ENCODE measurements around the gene KLHL6. TPM values are rescaled to one million over a fixed set of nuclear protein-coding genes. Genes with fewer than 3 reads are reported as not detected.
"Not testable (repeated sequence)": the region's sequence is repeated elsewhere in the genome, so short reads cannot be mapped to it uniquely, and the experiment has no call there.

Gene KLHL6
- total RNA-seq, 2 experiments from 2014 or later, result 32.4 to 32.6 TPM

- no peak for TF ChIP-seq CTCF (IDR thresholded peaks at IDR 0.05)
- no peaks in the 10 kb centered on the region for H3K36me3 Mint-ChIP-seq (ENCODE audit: low read depth)
- H3K9me3 Mint-ChIP-seq, result no peaks in the 10 kb centered on the region
- no peak for ATAC-seq
- DNase-seq, result no peak
- no peaks in the 10 kb centered on the region for H3K27me3 Mint-ChIP-seq
- intact Hi-C loops (cut with micrococcal nuclease), result no loop called here
- H3K4me1 Mint-ChIP-seq (ENCODE audit: low read depth), result no peaks in the 10 kb centered on the region
- no peak overlapping the region for H3K27ac Mint-ChIP-seq
- H3K4me3 Mint-ChIP-seq, result no peak overlapping the region
- CTCF ChIA-PET, result interaction anchor here (0.9 to 2.2 kb wide), 3 partner anchors 8 to 289 kb away, joined by 3 to 11 read pairs (median 3); no protein-coding TSS in a partner anchor
- POLR2A ChIA-PET, result no interaction called here
Measured at GRCh38 chr3:183477801-183478456, 77.6 kb downstream of the KLHL6 start.

GRCh38 chr3:183475764-183476162, 79.7 kb downstream of the KLHL6 start:
- CTCF ChIA-PET, result interaction anchor here (1.0 to 1.2 kb wide), 2 partner anchors 9 to 84 kb away, joined by 3 read pairs; no protein-coding TSS in a partner anchor
- POLR2A ChIA-PET; ATAC-seq; DNase-seq; H3K27me3 Mint-ChIP-seq; H3K27ac Mint-ChIP-seq; H3K4me3 Mint-ChIP-seq; H3K4me1 Mint-ChIP-seq (ENCODE audit: low read depth); H3K9me3 Mint-ChIP-seq; intact Hi-C loops (cut with micrococcal nuclease); H3K36me3 Mint-ChIP-seq (ENCODE audit: low read depth): not testable (repeated sequence)

- CTCF ChIA-PET, result interaction anchor here (0.7 to 1.8 kb wide), 4 partner anchors 10 to 292 kb away, joined by 3 to 6 read pairs (median 3); no protein-coding TSS in a partner anchor
- H3K27me3 Mint-ChIP-seq, result no peaks in the 10 kb centered on the region
- H3K4me3 Mint-ChIP-seq, result no peak overlapping the region
- no peaks in the 10 kb centered on the region for H3K9me3 Mint-ChIP-seq
- no peak overlapping the region for H3K27ac Mint-ChIP-seq
- no peak for TF ChIP-seq CTCF (IDR thresholded peaks at IDR 0.05)
- H3K36me3 Mint-ChIP-seq (ENCODE audit: low read depth), result no peaks in the 10 kb centered on the region
- no peak for ATAC-seq
- POLR2A ChIA-PET, result no interaction called here
- H3K4me1 Mint-ChIP-seq (ENCODE audit: low read depth), result peaks cover 2% of the 10 kb centered on the region
- intact Hi-C loops (cut with micrococcal nuclease), result no loop called here
- DNase-seq, result no peak
Measured at GRCh38 chr3:183475016-183475763, 80.3 kb downstream of the KLHL6 start.

DNA sequence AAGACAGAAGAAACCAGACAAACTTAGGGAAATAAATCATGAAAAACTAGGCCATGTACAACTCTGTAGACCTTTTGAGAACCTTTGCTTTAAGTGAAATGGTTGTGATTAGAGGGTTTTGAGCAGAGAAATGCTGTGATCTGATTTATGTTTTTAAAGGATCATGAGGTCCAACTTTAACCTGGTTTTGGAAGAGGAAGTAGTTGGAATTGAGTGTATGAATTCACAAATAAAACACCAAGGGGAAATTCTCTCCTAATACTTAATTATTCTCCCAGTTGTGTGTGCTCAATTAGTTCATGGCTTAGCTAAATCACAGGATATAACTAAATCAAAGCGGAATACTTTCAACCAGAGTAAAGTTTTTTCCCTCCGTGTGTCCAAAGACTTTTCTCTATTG, 81.5 kb downstream of the KLHL6 start:
- ChIA-PET POLR2A (no interaction called here), CTCF (interaction anchor here (1.8 kb wide), 1 partner anchor 294 kb away, joined by 6 read pairs; no protein-coding TSS in a partner anchor)
- no peak for ATAC-seq
- no peaks in the 10 kb centered on the region for H3K36me3 Mint-ChIP-seq (ENCODE audit: low read depth)
- no peaks in the 10 kb centered on the region for H3K9me3 Mint-ChIP-seq
- no peak overlapping the region for H3K27ac Mint-ChIP-seq
- H3K27me3 Mint-ChIP-seq, result no peaks in the 10 kb centered on the region
- no peak for DNase-seq
- TF ChIP-seq CTCF (IDR thresholded peaks at IDR 0.05), result no peak
- no peak overlapping the region for H3K4me3 Mint-ChIP-seq
- peaks cover 10% of the 10 kb centered on the region for H3K4me1 Mint-ChIP-seq (ENCODE audit: low read depth)
- intact Hi-C loops (cut with micrococcal nuclease), result no loop called here

DNA sequence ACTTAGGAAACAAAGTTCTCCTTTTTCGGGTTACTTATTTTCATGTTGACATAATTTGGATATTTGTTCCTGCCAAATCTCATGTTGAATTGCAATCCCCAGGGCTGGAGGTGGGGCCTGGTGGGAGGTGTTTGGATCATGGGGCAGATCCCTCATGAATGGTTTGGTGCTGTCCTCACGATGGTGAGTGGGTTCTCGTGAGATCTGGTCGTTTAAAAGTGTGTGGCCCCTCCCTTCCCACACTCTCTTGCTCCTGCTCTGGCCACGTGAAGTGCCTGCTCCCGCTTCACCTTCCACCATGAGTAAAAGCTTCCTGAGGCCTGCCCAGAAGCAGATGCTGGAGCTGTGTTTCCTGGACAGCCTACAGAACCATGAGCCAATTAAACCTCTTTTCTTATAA, 83.4 kb downstream of the KLHL6 start:
- Mint-ChIP-seq H3K4me1 (ENCODE audit: low read depth) (peaks cover 20% of the 10 kb centered on the region), H3K4me3 (no peak overlapping the region), H3K9me3 (no peaks in the 10 kb centered on the region), H3K36me3 (ENCODE audit: low read depth) (no peaks in the 10 kb centered on the region), H3K27me3 (no peaks in the 10 kb centered on the region), H3K27ac (no peak overlapping the region)
- intact Hi-C loops (cut with micrococcal nuclease), result no loop called here
- TF ChIP-seq CTCF (IDR thresholded peaks at IDR 0.05), result no peak
- ChIA-PET POLR2A (no interaction called here), CTCF (no interaction called here)
- ATAC-seq (no peak), DNase-seq (no peak)
